ENCODE results near the gene SFXN2. TPM values are rescaled to one million over a fixed set of nuclear protein-coding genes. Genes with fewer than 3 reads are reported as not detected.

The SFXN2 gene
- total RNA-seq, 4 donors from 2014 or later: 0.20 to 5.0 (median 0.76) TPM

GRCh38 chr10:102770108-102770482, 55.7 kb downstream of the SFXN2 start:
- in situ Hi-C loops (cut with MboI; ENCODE audit: low sequenced_read_pairs in 4 of 4): no loop called here
- intact Hi-C loops (cut with DNase I; ENCODE audit: low total_unique reads): loop anchor here (2.0 to 10.0 kb wide), 2 partner anchors 17 to 265 kb away; partner anchors contain the start of genes ACTR1A and SUFU
- H3K4me1 ChIP-seq: peaks cover 54 to 76% of the 10 kb centered on the region in 2 donors

GRCh38 chr10:102770792-102771191, 56.4 kb downstream of the SFXN2 start:
- ATAC-seq: no peak
- intact Hi-C loops (cut with DNase I; ENCODE audit: low total_unique reads): loop anchor here (2.0 to 10.0 kb wide), 2 partner anchors 18 to 266 kb away; partner anchors contain the start of genes ACTR1A and SUFU

More at GRCh38 chr10:102770108-102770482, 55.7 kb downstream of the SFXN2 start:
- Histone ChIP-seq H3K9me3 (no peaks in the 10 kb centered on the region), H3K36me3 (no peaks in the 10 kb centered on the region), H3K27me3 (no peaks in the 10 kb centered on the region), H3K27ac (peak overlapping the region; percentile 91 to 100 (median 96)), H3K4me3 (no peak overlapping the region)
- TF ChIP-seq CTCF (IDR thresholded peaks at IDR 0.05 in 4 of 5, conservative IDR thresholded peaks at IDR 0.05 in 1 of 5) (no peak), POLR2A (IDR thresholded peaks at IDR 0.05) (no peak)
- no peak for ATAC-seq
- no peak for DNase-seq

GRCh38 chr10:102773320-102773719, 58.9 kb downstream of the SFXN2 start:
- Histone ChIP-seq H3K4me3 (no peak overlapping the region), H3K27me3 (no peaks in the 10 kb centered on the region), H3K9me3 (no peaks in the 10 kb centered on the region), H3K36me3 (no peaks in the 10 kb centered on the region), H3K27ac (peak overlapping the region; percentile 91 to 100 (median 96)), H3K4me1 (peaks cover 64 to 65% of the 10 kb centered on the region in 2 donors)
- no peak for ATAC-seq
- DNase-seq: no peak
- intact Hi-C loops (cut with DNase I; ENCODE audit: low total_unique reads): loop anchor here (10.0 kb wide), 1 partner anchor 269 kb away; the partner anchor contains the start of genes ACTR1A and SUFU
- TF ChIP-seq CTCF (IDR thresholded peaks at IDR 0.05 in 4 of 5, conservative IDR thresholded peaks at IDR 0.05 in 1 of 5) (no peak), POLR2A (IDR thresholded peaks at IDR 0.05) (no peak)
- in situ Hi-C loops (cut with MboI; ENCODE audit: low sequenced_read_pairs in 4 of 4): no loop called here

More at GRCh38 chr10:102770792-102771191, 56.4 kb downstream of the SFXN2 start:
- no peaks in the 10 kb centered on the region for H3K36me3 ChIP-seq
- H3K4me1 ChIP-seq: peaks cover 57 to 70% of the 10 kb centered on the region in 2 donors
- no peak for DNase-seq
- H3K4me3 ChIP-seq: no peak overlapping the region
- no peaks in the 10 kb centered on the region for H3K27me3 ChIP-seq
- no peaks in the 10 kb centered on the region for H3K9me3 ChIP-seq
- peak overlapping the region; percentile 91 to 100 (median 96) for H3K27ac ChIP-seq
- in situ Hi-C loops (cut with MboI; ENCODE audit: low sequenced_read_pairs in 4 of 4): no loop called here
- TF ChIP-seq POLR2A (IDR thresholded peaks at IDR 0.05) (no peak), CTCF (IDR thresholded peaks at IDR 0.05 in 4 of 5, conservative IDR thresholded peaks at IDR 0.05 in 1 of 5) (no peak)

GRCh38 chr10:102773986-102774385, 59.5 kb downstream of the SFXN2 start:
- Histone ChIP-seq H3K4me1 (peaks cover 70 to 71% of the 10 kb centered on the region in 2 donors), H3K27me3 (no peaks in the 10 kb centered on the region), H3K9me3 (no peaks in the 10 kb centered on the region), H3K27ac (peak overlapping the region; percentile 91 to 100 (median 96)), H3K36me3 (no peaks in the 10 kb centered on the region), H3K4me3 (no peak overlapping the region)
- in situ Hi-C loops (cut with MboI; ENCODE audit: low sequenced_read_pairs in 4 of 4) (no loop called here), intact Hi-C loops (cut with DNase I; ENCODE audit: low total_unique reads) (loop anchor here (10.0 kb wide), 1 partner anchor 269 kb away; the partner anchor contains the start of genes ACTR1A and SUFU)
- DNase-seq: peak in 1 of 2 donors; percentile 50
- ATAC-seq: no peak
- TF ChIP-seq POLR2A (IDR thresholded peaks at IDR 0.05) (no peak), CTCF (IDR thresholded peaks at IDR 0.05 in 4 of 5, conservative IDR thresholded peaks at IDR 0.05 in 1 of 5) (no peak)

All from gastrocnemius medialis (tissue), 4 donors.